Measurements from ENCODE around the gene RNU7-1.

Gene RNU7-1

DNA sequence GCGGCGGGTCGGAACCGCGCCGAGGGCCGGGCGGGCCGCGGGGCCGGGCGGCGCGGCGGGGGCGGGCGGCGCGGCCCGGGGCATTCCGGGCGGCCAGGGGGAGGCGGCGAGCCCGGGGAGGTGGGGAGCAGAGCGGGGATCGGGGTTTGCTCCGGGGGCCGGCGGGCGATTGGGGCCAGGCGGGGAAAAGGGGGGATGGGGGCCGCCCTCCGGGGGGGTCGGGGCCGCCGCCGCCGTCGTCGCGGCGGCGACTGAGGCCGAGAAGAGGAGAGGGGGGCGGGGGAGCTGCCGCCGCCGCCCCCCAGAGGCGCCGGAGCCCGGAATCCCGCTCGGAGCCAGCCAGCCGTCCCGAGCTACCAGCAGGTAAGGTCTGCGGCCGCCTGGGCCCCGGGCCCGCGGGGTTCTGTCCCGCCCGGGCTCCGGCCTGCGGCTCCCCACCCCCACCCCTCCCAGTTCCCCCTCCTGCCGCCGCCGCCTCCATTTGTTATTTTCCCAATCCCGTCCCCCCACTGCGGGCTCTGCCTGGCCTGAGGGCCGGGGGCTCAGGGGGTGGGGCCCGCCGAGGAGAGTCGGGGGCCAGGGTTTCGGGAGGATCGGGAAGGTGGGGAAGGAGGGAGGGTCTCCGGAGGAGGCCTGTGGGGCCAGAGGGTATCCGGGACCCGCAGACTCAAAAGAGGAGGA, 15.5 kb upstream of the RNU7-1 start:
- H3K27ac ChIP-seq = no peak overlapping the region
- H3K27me3 ChIP-seq (replicated peaks) = no peaks in the 10 kb centered on the region
- TF ChIP-seq, protein P1, sequence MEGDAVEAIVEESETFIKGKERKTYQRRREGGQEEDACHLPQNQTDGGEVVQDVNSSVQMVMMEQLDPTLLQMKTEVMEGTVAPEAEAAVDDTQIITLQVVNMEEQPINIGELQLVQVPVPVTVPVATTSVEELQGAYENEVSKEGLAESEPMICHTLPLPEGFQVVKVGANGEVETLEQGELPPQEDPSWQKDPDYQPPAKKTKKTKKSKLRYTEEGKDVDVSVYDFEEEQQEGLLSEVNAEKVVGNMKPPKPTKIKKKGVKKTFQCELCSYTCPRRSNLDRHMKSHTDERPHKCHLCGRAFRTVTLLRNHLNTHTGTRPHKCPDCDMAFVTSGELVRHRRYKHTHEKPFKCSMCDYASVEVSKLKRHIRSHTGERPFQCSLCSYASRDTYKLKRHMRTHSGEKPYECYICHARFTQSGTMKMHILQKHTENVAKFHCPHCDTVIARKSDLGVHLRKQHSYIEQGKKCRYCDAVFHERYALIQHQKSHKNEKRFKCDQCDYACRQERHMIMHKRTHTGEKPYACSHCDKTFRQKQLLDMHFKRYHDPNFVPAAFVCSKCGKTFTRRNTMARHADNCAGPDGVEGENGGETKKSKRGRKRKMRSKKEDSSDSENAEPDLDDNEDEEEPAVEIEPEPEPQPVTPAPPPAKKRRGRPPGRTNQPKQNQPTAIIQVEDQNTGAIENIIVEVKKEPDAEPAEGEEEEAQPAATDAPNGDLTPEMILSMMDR (IDR thresholded peaks at IDR 0.05; ENCODE audit: low read depth, low read length, missing control alignments) = no peak
- DNase-seq = no peak
- H3K4me3 ChIP-seq (ENCODE audit: low read depth, low read length) = peak overlapping the region; percentile 81
- H3K36me3 ChIP-seq (replicated peaks) = peaks cover 3% of the 10 kb centered on the region
- in situ Hi-C loops (cut with HindIII; ENCODE audit: low pct_ligation_motif_present, low sequenced_read_pairs) = no loop called here

DNA sequence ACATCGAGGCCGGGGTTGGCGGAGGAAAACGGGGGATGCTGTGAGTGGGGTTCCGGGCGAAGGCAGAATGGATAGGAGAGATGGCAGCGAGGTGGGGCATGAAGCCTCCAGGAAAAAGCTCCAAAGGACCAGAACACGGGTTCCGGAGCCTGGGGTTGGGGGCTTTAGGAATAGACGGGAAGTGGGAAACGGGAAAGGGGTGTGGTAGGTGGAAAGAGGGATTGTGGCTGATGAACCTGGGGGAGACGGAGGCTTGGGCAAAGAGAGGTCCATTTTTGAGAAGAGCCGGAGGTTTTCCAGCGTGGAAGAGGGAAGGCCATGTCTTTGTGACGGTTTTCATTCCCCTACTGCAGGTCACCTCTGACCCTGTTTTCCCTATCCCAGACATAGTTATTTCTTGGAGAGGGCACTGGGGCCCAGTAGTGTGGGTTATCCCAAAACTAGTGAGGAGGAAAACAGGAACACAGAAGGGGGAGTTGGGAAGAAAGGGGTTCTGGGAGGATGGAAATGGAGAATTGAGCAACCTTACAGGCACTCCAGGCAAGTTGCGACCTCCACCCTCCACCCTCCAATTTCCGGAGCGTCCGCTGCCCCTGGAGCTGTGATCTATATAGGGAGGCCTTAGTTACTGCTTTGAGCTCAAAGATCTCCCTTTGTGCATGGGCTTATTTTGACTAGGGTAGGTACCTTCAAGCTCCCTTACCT, 14.8 kb upstream of the RNU7-1 start:
- Histone ChIP-seq H3K27ac (no peak overlapping the region), H3K36me3 (replicated peaks) (peaks cover 5% of the 10 kb centered on the region), H3K4me3 (ENCODE audit: low read depth, low read length) (peak overlapping the region; percentile 81), H3K27me3 (replicated peaks) (no peaks in the 10 kb centered on the region)
- no peak for DNase-seq
- TF ChIP-seq, protein P1 (IDR thresholded peaks at IDR 0.05; ENCODE audit: low read depth, low read length, missing control alignments) = no peak
- in situ Hi-C loops (cut with HindIII; ENCODE audit: low pct_ligation_motif_present, low sequenced_read_pairs) = no loop called here

DNA sequence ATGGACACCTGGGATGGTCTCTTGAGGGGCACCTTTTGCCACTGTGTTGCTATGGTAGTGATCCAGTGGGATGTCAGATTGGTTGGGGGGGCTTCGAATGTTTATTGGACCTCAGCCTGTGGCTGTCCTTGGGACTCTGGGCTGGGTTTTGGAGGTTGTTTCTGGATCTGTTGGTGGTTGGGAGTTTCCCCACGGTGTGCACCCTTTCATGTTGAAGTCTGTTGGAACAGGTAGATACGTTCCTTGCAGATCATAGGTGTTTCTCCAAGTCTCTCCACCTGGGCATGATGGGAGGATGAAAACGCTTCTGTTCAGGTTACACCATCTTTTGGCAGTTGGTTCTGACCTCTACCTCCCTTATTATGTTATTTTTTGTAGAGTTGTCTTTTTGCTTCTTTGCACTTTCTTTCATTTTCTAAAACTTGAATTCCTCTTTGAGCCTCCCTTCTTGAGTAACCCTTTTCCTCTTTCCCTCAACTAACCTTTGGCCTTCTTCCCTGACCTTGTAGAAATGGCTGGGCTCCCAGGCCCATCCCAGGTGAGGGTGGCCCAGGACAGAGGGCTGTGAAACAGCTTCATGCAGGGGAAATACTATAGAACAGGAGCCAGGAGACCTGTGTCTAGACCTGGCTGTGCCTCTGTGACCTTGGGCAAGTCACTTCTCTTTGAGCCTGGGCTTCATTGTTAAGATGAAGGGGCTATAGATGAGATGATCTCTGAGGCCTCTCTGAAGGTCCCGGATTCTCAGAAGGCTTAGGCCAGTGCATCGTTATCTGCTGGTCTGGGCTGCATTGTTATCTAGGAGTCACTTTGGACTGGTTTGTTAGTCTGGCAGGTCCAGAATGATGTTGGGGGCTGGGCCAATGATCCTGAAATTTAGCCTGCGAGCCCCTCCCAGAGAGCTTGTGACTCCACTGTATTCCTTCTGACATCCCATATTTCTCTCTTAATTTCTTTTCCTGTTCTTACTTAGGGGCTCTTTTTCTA, 13.9 kb upstream of the RNU7-1 start:
- in situ Hi-C loops (cut with HindIII; ENCODE audit: low pct_ligation_motif_present, low sequenced_read_pairs) = no loop called here
- TF ChIP-seq, protein P1 (IDR thresholded peaks at IDR 0.05; ENCODE audit: low read depth, low read length, missing control alignments) = no peak
- H3K27ac ChIP-seq = no peak overlapping the region
- peaks cover 7% of the 10 kb centered on the region for H3K36me3 ChIP-seq (replicated peaks)
- H3K27me3 ChIP-seq (replicated peaks) = no peaks in the 10 kb centered on the region
- H3K4me3 ChIP-seq (ENCODE audit: low read depth, low read length) = peak overlapping the region; percentile 81
- no peak for DNase-seq

DNA sequence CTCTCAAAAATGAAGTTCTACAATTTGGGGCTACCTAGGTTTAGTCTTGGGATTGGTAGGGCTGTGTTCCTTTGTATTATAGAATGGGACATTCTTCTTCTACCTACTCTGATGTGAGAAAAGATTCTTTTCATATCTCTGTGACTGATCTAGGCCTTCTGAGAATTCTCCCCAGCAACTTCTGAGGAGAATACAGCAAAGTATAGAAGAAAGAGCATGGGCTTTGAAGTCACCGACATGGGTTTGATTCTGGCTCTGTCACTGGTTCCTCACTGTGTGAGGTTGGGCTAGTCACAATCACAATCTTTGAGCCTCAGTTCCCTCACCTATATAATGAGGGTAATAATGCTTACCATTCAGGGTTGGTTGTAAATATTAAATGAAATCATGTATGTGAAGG, 10.8 kb upstream of the RNU7-1 start:
- in situ Hi-C loops (cut with HindIII; ENCODE audit: low pct_ligation_motif_present, low sequenced_read_pairs) = no loop called here
- no peak for DNase-seq
- H3K27ac ChIP-seq = no peak overlapping the region
- TF ChIP-seq, protein P1 (IDR thresholded peaks at IDR 0.05; ENCODE audit: low read depth, low read length, missing control alignments) = no peak
- no peaks in the 10 kb centered on the region for H3K27me3 ChIP-seq (replicated peaks)
- no peak overlapping the region for H3K4me3 ChIP-seq (ENCODE audit: low read depth, low read length)
- H3K36me3 ChIP-seq (replicated peaks) = peaks cover 27% of the 10 kb centered on the region

DNA sequence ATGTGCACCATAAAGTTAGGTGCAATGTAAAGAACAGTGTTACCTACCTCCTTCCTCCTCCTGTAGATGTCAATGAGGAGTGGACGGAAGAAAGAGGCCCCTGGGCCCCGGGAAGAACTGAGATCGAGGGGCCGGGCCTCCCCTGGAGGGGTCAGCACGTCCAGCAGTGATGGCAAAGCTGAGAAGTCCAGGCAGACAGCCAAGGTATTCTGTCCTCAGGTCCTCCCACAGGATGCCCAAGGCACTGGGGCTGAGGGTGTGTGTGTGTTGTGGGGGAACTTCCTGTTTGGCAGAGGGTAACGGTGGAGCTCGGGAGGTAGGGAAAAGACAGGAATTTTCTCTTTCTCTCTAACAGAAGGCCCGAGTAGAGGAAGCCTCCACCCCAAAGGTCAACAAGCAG, 9.5 kb upstream of the RNU7-1 start:
- Histone ChIP-seq H3K36me3 (replicated peaks) (peaks cover 35% of the 10 kb centered on the region), H3K4me3 (ENCODE audit: low read depth, low read length) (no peak overlapping the region), H3K27me3 (replicated peaks) (no peaks in the 10 kb centered on the region), H3K27ac (no peak overlapping the region)
- in situ Hi-C loops (cut with HindIII; ENCODE audit: low pct_ligation_motif_present, low sequenced_read_pairs) = no loop called here
- no peak for DNase-seq
- TF ChIP-seq, protein P1 (IDR thresholded peaks at IDR 0.05; ENCODE audit: low read depth, low read length, missing control alignments) = no peak

All from brain microvascular endothelial cell (primary cell).